ENCODE results near the gene ENKD1.
"Not testable (repeated sequence)": the region's sequence is repeated elsewhere in the genome, so short reads cannot be mapped to it uniquely, and the experiment has no call there.

The ENKD1 gene

GRCh38 chr16:67666559-67667452 is at the start of gene ENKD1, which contains the start of gene C16orf86:
ENKD1 (minus strand) TSS chr16:67666750; CDS start chr16:67666442, 308 bp downstream.
C16orf86 (plus strand) TSS chr16:67666814; CDS start chr16:67666971, 157 bp downstream.
- peak; percentile 40 to 75 (median 52) for DNase-seq

- no peak for DNase-seq
Measured at GRCh38 chr16:67716097-67716496, 49.5 kb upstream of the ENKD1 start.

- DNase-seq, result no peak
Measured at GRCh38 chr16:67714522-67714921, 48.0 kb upstream of the ENKD1 start.

DNA sequence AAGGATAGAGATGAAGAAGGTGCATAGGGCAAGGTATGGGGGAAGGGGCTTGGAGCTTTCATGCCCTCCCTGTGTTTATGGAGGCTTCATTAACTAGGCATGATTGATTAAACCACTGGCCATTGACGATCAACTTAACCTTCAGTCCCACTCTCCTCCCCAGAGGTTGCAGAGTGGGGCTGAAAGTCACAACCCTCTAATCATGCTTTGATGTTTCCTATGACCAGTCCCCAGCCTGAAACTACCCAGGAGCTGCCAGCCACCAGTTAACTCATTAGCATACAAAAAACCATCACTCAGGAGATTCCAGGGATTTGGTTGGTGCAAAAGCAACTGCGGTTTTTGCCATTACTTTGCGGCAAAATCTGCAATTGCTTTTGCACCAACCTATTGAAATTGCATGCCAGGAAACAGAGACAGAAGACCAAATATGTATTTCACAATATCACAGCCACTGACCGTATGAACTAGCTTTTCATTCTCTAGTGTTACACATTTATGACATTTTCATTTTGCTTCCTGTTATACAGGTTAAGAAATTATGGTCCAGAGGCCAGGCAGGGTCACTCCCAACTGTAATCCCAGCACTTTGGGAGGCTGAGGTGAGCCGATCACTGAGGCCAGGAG is 47.2 kb upstream of the ENKD1 start:
- no peak for DNase-seq

DNA sequence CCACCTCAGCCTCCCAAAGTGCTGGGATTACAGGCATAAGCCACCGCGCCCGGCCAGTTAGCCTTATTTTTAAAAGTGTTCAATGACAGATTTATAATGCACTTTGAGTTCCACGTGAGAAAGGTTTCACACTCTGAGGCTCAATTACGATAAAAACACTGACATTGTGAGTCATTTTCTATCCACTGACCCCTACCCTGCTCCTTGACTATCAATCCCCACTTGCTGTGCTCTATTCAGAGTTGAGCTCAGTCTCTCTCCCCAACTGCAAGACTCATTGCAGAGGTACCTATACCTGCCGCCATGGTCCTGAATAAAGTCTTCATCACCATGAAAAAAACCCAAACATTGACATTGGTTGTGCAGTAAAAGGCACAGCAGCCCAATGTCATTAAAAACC is 44.1 kb upstream of the ENKD1 start:
- DNase-seq, result no peak

GRCh38 chr16:67709050-67709449 is 42.5 kb upstream of the ENKD1 start:
- DNase-seq, result no peak

GRCh38 chr16:67708368-67708771 is 41.8 kb upstream of the ENKD1 start:
- no peak for DNase-seq

GRCh38 chr16:67707790-67708189 is 41.2 kb upstream of the ENKD1 start:
- DNase-seq, result no peak

DNA sequence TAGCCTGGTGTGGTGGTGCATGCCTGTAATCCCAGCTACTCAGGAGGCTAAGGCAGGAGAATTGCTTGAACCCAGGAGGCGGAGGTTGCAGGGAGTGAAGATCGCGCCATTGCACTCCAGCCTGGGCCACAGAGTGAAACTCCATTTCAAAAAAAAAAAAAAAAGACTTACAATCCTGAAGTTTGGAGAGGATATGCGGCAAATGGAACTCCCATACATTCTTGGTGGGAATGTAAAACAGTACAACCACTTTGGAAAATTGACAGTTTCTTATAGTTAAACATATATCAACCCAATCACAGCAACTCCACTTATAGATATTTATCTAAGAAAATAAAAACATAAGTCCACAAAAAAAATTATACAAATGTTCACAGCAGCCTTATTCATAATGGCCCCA is 40.7 kb upstream of the ENKD1 start:
- no peak for DNase-seq

DNA sequence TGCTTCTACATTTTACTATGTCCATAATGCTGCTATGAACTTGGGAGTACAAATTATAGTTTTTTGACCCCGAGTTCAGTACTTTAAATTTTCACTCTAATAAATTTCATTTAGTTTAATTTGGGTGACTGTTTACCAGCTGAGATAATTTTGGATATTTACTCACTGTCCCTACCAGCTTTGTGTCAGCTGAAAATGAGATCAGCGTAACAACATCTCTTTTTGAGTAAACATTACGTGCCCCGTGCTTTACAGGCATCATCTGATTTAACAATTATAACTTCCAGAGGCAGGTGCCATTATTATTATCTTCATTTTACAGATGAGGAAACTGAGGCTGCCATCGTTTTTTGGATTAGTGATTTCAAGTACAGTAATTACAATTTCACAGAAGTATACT is 37.6 kb upstream of the ENKD1 start:
- no peak for DNase-seq

GRCh38 chr16:67703626-67704025 is 37.1 kb upstream of the ENKD1 start:
- DNase-seq, result no peak

DNA sequence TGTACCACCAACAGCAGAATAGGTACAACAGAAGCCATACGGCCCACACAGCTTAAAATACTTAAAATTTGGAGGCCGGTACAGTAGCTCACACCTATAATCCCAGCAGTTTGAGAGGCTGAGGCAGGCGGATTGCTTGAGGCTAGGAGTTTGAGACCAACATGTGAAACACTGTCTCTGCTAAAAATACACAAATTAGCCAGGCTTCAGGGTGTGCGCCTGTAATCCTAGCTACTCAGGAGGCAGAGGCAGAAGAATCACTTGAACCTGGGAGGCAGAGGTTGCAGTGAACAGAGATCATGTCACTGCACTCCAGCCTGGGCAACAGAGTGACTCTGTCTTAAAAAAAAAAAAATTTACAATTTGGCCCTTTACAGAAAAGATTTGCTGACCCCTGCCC is 35.6 kb upstream of the ENKD1 start:
- no peak for DNase-seq

- DNase-seq, result no peak
Measured at GRCh38 chr16:67701420-67701819, 34.9 kb upstream of the ENKD1 start.

- DNase-seq, result no peak
Measured at GRCh38 chr16:67699265-67699664, 32.7 kb upstream of the ENKD1 start.

DNA sequence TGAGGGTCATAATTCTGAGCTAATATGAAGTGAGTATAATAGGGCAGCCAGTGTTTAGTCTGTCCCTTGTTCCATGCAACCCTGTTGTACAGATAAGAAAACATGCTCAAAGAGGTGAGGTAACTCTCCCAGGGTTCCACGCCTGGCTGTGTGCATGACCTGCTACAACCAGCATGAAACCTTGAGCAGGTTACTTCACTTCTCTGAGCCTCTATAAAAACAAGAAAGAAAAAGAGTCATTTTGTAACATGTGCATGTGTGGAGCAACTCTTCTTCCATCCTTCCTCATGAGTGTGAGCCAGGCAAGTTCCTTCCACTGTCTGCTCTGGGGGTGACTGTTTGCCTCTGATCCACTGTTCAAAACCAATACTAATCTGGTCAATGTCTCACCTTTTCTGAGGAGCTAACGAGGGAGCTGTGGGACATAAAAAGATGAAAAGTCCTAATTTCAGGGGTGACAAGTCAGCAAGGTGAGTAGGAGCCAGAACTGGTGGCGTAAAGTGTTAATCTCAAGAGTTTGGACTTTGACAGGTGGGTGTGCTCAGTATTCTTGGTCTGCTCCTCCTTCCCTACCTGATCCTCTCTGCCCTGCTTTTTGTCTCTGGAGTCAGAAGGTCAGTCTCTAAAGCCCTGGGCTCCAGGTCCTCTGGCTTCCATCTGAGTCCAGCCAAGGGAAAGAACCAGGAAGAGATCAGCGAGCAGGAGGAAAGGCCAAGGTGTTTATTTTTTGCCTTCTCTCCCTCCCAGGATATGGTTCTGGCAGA is 31.1 kb upstream of the ENKD1 start:
- no peak for DNase-seq

DNA sequence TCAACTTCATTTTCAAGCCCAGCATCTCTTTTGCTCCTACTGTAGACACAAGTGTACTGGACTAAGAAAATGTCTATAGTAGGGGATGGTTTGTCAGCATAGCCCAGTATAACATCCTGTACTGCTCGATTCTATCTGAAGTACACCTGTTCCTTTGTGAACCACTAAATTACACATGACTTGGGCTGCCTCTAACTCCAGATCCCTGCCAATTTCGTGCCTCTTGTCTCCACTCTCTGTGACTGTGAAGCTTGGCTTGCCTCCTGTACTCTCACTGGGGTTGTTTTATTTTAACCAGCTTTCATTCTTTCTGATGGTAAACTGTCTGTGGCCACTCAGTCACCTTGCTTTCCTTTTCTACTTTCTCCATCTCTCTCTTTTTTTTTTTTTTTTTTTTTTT is 28.1 kb upstream of the ENKD1 start:
- DNase-seq, result no peak

GRCh38 chr16:67693517-67694285 is 27.2 kb upstream of the ENKD1 start:
- DNase-seq, result not testable (repeated sequence)

- DNase-seq, result no peak
Measured at GRCh38 chr16:67685388-67686112, 19.0 kb upstream of the ENKD1 start.

DNA sequence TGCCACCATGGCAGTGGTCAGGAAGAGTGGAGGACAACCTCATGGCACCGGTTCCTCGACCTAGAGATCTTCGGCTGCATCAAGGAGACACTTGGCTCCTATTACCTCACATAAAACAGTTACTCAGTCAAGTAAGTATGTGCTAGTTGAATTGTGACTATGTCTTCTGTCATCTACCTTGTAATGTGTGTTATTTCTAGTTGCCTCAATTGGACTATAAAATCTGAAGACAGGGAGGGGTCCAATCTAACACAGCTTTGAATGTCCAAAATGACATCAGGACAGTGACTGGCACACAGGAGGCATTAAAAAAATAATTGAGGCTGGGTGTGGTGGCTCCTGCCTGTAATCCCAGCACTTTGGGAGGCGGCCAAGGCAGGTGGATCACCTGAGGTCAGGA is 17.2 kb upstream of the ENKD1 start:
- DNase-seq, result no peak

DNA sequence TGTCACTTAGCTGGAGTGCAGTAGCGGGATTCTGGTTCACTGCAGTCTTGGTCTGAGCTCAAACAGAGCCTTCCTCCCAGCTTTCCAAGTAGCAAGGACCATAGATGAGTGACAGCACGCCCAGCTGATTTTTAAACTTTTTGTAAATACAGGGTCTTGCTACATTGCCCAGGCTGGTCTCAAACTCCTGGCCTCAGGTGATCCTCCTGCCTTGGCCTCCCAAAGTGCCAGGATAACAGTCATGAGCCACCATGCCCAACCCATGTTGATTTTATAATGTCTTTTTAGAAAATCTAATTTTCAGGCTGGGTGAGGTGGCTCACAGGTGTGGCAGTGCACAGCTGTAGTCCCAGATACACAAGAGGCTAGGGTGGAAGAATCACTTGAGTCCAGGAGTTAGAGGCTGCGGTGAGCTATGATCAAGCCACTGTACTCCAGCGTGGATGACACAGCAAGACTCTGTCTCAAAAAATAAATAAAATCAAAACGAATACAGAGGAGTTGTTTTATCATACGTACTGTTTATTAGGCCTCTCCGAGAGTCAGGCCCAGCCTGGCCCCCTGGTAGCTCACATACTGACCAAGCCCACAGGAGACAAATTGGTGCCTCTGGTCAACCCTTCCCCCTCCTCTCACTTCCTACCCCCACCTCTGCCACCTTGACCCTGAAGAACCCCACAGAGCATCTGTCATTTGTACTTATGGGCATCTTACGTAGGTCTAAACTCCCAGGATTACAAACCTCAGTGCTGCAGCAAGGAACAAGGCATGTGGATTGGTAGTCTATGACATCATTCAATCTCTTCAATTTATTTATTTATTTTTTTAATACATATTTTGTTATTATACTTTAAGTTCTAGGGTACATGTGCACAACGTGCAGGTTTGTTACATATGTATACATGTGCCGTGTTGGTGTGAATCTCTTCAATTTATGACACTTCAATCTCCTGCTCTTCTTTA is 13.7 kb upstream of the ENKD1 start:
- no peak for DNase-seq
